K562 (cell line): ENCODE results near the gene KHSRP.

Experiments used
- FOXJ3 ChIP-seq: sonication (generic); formaldehyde crosslinking; IDR thresholded peaks from 2 replicates; pipeline ENCODE4 v1.4.0; 2020; ENCODE audit warnings: mild to moderate bottlenecking, missing genetic modification reagents
- FOXK2 ChIP-seq, 2 experiments: fragments of 450-650 bp; IDR thresholded peaks in 1 of 2; conservative IDR thresholded peaks in 1 of 2; 2 replicates each; pipeline ENCODE4 v1.6.1; 2016; ENCODE audit warnings: low read depth in 2 of 2, mild to moderate bottlenecking in 1 of 2
- HNRNPLL ChIP-seq: fragments of 200-400 bp; formaldehyde crosslinking; IDR thresholded peaks from 2 replicates; pipeline ENCODE4 v1.6.1; 2017; ENCODE audit warnings: low read length, low read depth, mild to moderate bottlenecking; ENCODE audit not compliant: poor library complexity, severe bottlenecking
- NR1H2 ChIP-seq: sonication (generic); formaldehyde crosslinking; IDR thresholded peaks from 2 replicates; pipeline ENCODE4 v1.4.0; 2020; ENCODE audit warnings: mild to moderate bottlenecking, missing genetic modification reagents
- POLR2A ChIP-seq: fragments of 450-650 bp; conservative IDR thresholded peaks from 2 replicates; pipeline ENCODE4 v1.6.1; 2016
- POLR2AphosphoS5 ChIP-seq: IDR thresholded peaks from 2 replicates; pipeline ENCODE4 v1.6.1; 2011; ENCODE audit warnings: mild to moderate bottlenecking, low read depth, low read length, moderate library complexity; ENCODE audit not compliant: control insufficient read depth, insufficient read depth
- TARDBP ChIP-seq: fragments of 450-650 bp; IDR thresholded peaks from 2 replicates; pipeline ENCODE4 v1.6.1; 2016
- YY1 ChIP-seq, 3 experiments: IDR thresholded peaks; 2 replicates each; pipeline ENCODE4 v1.6.1; 2011; ENCODE audit warnings: low read length in 2 of 3, mild to moderate bottlenecking in 2 of 3, moderate library complexity in 2 of 3, borderline replicate concordance in 1 of 3, control low read depth in 1 of 3, low read depth in 1 of 3; ENCODE audit not compliant: insufficient read depth in 3 of 3, insufficient replicate concordance in 2 of 3, control insufficient read depth in 1 of 3, insufficient read length in 1 of 3; ENCODE audit errors: extremely low read depth in 1 of 3
- ZNF212 ChIP-seq: fragments of 450-650 bp; formaldehyde crosslinking; IDR thresholded peaks from 2 replicates; pipeline ENCODE4 v1.4.0; 2020; ENCODE audit warnings: mild to moderate bottlenecking
- TF ChIP-seq, protein P1 (sequence below), 3 experiments: IDR thresholded peaks in 2 of 3; conservative IDR thresholded peaks in 1 of 3; 2 replicates each; pipeline ENCODE4 v1.5.1; 2011 to 2012; ENCODE audit warnings: low read length in 3 of 3, mild to moderate bottlenecking in 3 of 3, control low read depth in 2 of 3, improper control_type of control experiment in 1 of 3, inconsistent platforms in 1 of 3, low read depth in 1 of 3, mixed read lengths in 1 of 3, moderate library complexity in 1 of 3; ENCODE audit not compliant: insufficient read depth in 2 of 3
- TF ChIP-seq, protein P2 (sequence below): sonication (generic); formaldehyde crosslinking; IDR thresholded peaks from 2 replicates; pipeline ENCODE4 v1.8.1; 2023; ENCODE audit warnings: mild to moderate bottlenecking, missing genetic modification reagents
- TF ChIP-seq, protein P3 (sequence below), 3 experiments: fragments of 200-800 bp in 1 of 3; sonication (Bioruptor generic) in 1 of 3; sonication (generic) in 1 of 3; formaldehyde crosslinking in 1 of 3; IDR thresholded peaks; 2 replicates each; pipeline versions ENCODE4 v1.6.1 to v1.8.0; 2016 to 2022; ENCODE audit warnings: mild to moderate bottlenecking in 2 of 3, missing compliant biosample characterization in 2 of 3, missing genetic modification characterization in 2 of 3, missing genetic modification reagents in 1 of 3
- TF ChIP-seq, protein P4 (sequence below): fragments of 250-450 bp; sonication (Bioruptor Pico); IDR thresholded peaks from 2 replicates; pipeline ENCODE4 v1.8.0; 2021; ENCODE audit warnings: borderline replicate concordance, mild to moderate bottlenecking, moderate library complexity; ENCODE audit not compliant: poor library complexity, severe bottlenecking
- TF ChIP-seq, protein P5 (sequence below): fragments of 250-450 bp; sonication (Bioruptor Pico); IDR thresholded peaks from 2 replicates; pipeline ENCODE4 v1.5.0; 2022; ENCODE audit warnings: mild to moderate bottlenecking

DNA sequence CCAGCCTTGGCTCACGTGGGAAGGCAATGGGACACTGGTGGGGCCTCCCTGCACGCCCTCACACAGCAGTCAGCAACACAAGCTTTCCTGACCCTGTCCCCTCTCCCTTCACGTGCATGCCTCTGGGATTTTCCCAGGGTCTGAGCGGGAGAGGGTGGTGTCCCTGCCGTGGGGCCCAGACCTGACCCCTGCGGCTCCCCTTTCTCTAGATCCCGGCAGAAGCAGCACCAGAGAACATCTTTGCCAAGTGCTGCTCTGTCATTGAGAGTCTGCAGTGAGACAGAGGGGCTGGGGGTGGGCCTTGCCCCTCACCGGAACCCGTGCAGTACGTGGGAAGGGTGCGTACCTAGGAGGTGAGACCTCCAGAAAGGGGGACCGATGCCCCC is 12.6 kb downstream of the KHSRP start:
- TF ChIP-seq FOXJ3 (CRISPR knock-in tag) (no peak), FOXK2 (conservative IDR thresholded peaks at IDR 0.05 in 1 of 2, IDR thresholded peaks at IDR 0.05 in 1 of 2; ENCODE audit: low read depth in 2 of 2) (no peak), POLR2AphosphoS5 (no peak), HNRNPLL (no peak), YY1 (IDR thresholded peaks at IDR 0.05; ENCODE audit: borderline replicate concordance in 1 of 3, control insufficient read depth in 1 of 3, extremely low read depth in 1 of 3, insufficient read depth in 3 of 3, insufficient read length in 1 of 3, insufficient replicate concordance in 2 of 3, low read depth in 1 of 3, low read length in 2 of 3) (no peak), POLR2A (no peak), ZNF212 (CRISPR knock-in tag) (no peak), NR1H2 (no peak), TARDBP (no peak)
- TF ChIP-seq, protein P1, sequence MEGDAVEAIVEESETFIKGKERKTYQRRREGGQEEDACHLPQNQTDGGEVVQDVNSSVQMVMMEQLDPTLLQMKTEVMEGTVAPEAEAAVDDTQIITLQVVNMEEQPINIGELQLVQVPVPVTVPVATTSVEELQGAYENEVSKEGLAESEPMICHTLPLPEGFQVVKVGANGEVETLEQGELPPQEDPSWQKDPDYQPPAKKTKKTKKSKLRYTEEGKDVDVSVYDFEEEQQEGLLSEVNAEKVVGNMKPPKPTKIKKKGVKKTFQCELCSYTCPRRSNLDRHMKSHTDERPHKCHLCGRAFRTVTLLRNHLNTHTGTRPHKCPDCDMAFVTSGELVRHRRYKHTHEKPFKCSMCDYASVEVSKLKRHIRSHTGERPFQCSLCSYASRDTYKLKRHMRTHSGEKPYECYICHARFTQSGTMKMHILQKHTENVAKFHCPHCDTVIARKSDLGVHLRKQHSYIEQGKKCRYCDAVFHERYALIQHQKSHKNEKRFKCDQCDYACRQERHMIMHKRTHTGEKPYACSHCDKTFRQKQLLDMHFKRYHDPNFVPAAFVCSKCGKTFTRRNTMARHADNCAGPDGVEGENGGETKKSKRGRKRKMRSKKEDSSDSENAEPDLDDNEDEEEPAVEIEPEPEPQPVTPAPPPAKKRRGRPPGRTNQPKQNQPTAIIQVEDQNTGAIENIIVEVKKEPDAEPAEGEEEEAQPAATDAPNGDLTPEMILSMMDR (IDR thresholded peaks at IDR 0.05 in 2 of 3, conservative IDR thresholded peaks at IDR 0.05 in 1 of 3; ENCODE audit: insufficient read depth in 2 of 3, low read depth in 1 of 3, low read length in 3 of 3): no peak
- TF ChIP-seq, protein P2, sequence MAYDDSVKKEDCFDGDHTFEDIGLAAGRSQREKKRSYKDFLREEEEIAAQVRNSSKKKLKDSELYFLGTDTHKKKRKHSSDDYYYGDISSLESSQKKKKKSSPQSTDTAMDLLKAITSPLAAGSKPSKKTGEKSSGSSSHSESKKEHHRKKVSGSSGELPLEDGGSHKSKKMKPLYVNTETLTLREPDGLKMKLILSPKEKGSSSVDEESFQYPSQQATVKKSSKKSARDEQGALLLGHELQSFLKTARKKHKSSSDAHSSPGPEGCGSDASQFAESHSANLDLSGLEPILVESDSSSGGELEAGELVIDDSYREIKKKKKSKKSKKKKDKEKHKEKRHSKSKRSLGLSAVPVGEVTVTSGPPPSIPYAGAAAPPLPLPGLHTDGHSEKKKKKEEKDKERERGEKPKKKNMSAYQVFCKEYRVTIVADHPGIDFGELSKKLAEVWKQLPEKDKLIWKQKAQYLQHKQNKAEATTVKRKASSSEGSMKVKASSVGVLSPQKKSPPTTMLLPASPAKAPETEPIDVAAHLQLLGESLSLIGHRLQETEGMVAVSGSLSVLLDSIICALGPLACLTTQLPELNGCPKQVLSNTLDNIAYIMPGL (CRISPR knock-in tag): no peak
- TF ChIP-seq, protein P3, sequence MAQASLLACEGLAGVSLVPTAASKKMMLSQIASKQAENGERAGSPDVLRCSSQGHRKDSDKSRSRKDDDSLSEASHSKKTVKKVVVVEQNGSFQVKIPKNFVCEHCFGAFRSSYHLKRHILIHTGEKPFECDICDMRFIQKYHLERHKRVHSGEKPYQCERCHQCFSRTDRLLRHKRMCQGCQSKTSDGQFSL (CRISPR knock-in tag; IDR thresholded peaks at IDR 0.05): no peak
- TF ChIP-seq, protein P3 (tag; IDR thresholded peaks at IDR 0.05): no peak
- TF ChIP-seq, protein P4, sequence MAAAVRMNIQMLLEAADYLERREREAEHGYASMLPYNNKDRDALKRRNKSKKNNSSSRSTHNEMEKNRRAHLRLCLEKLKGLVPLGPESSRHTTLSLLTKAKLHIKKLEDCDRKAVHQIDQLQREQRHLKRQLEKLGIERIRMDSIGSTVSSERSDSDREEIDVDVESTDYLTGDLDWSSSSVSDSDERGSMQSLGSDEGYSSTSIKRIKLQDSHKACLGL (CRISPR knock-in tag): no peak
- TF ChIP-seq, protein P5, sequence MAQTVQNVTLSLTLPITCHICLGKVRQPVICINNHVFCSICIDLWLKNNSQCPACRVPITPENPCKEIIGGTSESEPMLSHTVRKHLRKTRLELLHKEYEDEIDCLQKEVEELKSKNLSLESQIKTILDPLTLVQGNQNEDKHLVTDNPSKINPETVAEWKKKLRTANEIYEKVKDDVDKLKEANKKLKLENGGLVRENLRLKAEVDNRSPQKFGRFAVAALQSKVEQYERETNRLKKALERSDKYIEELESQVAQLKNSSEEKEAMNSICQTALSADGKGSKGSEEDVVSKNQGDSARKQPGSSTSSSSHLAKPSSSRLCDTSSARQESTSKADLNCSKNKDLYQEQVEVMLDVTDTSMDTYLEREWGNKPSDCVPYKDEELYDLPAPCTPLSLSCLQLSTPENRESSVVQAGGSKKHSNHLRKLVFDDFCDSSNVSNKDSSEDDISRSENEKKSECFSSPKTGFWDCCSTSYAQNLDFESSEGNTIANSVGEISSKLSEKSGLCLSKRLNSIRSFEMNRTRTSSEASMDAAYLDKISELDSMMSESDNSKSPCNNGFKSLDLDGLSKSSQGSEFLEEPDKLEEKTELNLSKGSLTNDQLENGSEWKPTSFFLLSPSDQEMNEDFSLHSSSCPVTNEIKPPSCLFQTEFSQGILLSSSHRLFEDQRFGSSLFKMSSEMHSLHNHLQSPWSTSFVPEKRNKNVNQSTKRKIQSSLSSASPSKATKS (CRISPR knock-in tag): no peak
